GM19372 (cell line): ENCODE measurements around the gene UBE2V1.
"Not testable (repeated sequence)": the region's sequence is repeated elsewhere in the genome, so short reads cannot be mapped to it uniquely, and the experiment has no call there.

ENCODE experiments used
- ATAC-seq: cut with Tn5 transposase; IDR thresholded peaks from one replicate; pipeline ENCODE4 v1.9.1; 2021; ENCODE audit warnings: mild to moderate bottlenecking, low read depth, moderate library complexity; ENCODE audit not compliant: unreplicated experiment

UBE2V1 gene

GRCh38 chr20:50138120-50138478 lies 25.1 kb upstream of the UBE2V1 start:
- no peak for ATAC-seq

- not testable (repeated sequence) for ATAC-seq
These were observed 24.8 kb upstream of the UBE2V1 start for GRCh38 chr20:50137702-50138101.

- ATAC-seq = no peak
These were observed 24.1 kb upstream of the UBE2V1 start for GRCh38 chr20:50136822-50137599.

DNA sequence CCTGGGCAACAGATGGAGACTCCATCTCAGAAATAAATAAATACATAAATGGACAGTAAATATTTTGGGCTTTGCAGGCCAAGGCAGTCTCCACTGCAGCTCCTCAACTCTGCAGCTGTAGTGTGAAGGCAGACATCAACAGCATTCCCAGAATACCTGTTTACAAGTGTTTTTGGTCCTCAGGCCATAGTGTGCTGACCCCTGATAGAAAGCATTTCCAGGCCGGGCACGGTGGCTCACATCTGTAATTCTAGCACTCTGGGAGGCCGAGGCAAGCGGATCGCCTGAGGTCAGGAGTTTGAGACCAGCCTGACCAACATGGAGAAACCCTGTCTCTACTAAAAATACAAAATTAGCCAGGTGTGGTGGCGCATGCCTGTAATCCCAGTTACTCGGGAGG lies 22.2 kb upstream of the UBE2V1 start:
- ATAC-seq = not testable (repeated sequence)

GRCh38 chr20:50133474-50134217 lies 20.7 kb upstream of the UBE2V1 start:
- ATAC-seq = no peak

GRCh38 chr20:50133041-50133440 lies 20.1 kb upstream of the UBE2V1 start:
- no peak for ATAC-seq

DNA sequence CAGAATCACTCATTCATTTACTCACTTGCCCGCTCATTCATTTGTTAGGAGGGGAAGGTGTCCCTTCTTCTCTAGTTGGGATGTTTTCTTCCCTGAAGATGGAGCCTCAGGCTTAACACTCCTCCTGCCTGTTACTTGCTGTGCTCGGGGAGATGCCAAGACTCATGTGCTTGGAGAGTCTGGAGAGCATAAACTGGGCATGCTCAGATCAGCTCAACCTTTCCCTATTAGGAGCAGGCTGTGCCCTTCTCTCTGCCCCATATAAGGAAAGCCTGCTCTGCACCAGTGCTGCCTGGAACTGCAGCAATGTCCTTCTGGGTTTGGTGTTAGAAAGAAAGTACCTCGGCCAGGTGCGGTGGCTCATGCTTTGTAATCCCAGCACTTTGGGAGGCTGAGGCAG lies 18.0 kb upstream of the UBE2V1 start:
- no peak for ATAC-seq

GRCh38 chr20:50130356-50130723 lies 17.4 kb upstream of the UBE2V1 start:
- ATAC-seq = no peak

DNA sequence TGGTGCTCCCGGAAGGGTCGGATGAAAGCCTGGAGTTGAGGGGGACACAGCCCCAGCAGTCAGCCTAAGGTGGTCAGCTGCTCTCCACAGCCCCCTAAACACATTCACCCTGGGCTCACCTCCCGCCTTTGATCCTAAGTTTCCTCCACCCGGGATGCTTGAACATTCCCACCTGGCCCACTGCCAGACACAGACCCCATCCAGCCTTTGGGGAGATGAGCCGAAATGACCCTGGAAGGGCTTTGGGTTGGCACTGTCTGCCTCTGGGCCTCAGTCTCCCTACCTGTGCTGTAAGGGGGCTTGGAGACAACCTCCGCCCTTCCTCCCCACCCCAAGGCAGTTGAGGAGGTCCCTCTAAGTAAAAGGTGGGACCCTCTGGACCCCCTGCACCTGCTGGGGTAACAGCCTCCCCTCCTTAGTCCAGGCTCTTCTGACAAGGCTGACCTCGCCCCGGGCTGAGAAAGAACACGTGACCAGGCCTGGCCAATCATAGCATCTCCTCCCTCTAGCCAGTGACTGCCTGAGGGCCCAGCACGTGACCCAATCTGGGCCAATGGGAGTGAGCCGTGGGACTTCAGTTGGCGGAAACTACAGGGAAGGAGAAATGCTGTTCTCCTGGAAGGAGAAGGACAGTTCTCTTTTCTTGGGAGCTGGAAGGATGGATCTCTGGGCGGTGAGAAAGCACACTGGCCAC lies 16.9 kb upstream of the UBE2V1 start:
- ATAC-seq = no peak

DNA sequence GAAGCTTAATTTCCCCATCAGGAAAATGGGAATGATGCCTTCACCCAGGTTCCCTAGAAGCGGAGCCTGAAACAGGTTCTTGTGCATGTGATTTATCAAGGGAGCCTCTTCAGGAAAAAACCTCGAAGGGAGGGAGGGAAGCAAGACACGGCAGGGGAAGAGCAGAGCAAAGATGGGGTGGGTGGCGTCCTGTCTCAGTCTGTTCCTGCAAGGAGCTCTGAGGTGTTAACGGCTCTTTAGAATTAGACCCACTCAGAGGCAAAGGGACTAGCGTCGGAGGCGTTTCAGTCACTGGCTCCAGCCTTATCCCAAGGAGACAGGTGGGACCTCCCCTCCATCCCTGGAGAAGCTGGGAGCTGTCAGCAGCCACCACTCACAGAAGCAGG lies 15.6 kb upstream of the UBE2V1 start:
- no peak for ATAC-seq

- ATAC-seq = no peak
These were observed 14.9 kb upstream of the UBE2V1 start for GRCh38 chr20:50127587-50128519.

DNA sequence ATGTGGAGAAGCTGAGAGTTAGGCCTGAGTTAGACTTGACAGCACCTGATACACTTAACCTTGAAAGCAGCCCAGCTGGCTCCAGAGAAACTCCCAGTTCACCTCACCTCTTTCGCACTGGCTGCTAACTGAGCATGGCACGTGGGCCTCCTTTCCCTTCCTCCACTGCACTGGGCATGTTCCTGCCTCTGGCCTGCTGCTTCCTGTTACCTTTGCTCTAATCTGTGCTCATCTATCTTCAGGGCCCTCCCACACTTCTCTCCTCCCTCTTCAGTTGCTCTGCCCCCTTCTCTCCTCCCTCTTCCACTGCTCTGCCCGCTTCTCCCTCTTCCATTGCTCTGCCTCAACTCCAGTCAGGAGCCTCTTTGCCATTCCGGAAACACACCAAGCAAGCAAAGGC lies 13.7 kb upstream of the UBE2V1 start:
- ATAC-seq = no peak

- ATAC-seq = no peak
These were observed 12.3 kb upstream of the UBE2V1 start for GRCh38 chr20:50125279-50125678.

DNA sequence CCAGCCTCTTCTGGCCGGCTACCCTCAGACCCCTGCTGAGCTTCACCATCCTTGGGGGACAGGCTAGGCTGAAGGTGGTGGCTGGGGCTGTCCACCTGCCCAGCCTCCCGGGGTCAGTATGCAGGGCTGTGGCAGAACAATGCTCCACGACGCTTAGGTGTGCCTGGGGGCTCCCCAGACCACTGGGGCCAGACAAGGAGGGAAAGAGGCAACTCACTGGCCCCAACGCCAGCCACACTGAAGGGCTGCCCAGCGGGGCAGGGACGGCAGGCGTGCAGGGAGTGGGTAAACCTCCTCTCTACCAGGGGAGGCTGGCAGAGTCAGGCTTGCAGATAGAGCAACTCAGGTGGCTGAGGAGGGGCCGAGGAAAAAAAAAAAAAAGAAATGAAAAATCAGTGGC lies 11.5 kb upstream of the UBE2V1 start:
- ATAC-seq = no peak

DNA sequence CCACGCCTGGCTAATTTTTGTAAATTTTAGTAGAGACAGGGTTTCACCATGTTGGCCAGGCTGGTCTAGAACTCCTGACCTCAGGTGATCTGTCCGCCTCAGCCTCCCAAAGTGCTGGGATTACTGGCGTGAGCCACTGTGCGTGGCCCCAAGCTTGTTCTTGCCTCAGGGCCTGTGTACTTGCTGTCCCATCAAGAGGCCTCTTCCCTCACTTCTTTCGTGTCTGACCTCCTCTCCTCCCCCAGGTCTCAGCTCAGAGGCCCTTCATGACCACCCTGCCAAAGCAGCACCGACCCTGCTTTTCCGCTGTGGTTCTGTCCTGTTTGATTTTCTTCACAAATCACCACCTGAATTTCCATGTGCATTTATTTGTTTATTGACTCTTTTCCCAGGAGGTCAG lies 10.5 kb upstream of the UBE2V1 start:
- ATAC-seq = no peak

GRCh38 chr20:50122763-50123162 lies 9.8 kb upstream of the UBE2V1 start:
- ATAC-seq = no peak

DNA sequence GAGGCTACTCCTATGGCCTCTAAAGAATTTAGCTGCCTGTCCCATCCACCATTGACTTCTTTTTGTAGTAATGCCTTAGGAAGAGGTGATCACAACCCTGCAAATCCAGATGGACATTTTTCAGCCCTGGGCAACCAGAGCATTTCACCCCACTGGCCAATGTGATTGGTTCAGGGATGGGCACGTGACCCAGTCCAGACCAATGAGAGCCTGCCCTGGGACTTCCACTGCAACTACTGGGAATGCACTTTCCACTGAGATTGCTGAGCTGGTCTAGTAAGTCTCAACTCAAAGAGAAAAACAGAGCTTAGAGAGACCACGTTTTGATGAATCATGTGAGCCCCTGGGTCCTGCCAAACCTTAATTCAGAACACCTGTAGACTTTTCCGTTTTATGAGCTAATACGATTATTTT lies 8.9 kb upstream of the UBE2V1 start:
- ATAC-seq = no peak

DNA sequence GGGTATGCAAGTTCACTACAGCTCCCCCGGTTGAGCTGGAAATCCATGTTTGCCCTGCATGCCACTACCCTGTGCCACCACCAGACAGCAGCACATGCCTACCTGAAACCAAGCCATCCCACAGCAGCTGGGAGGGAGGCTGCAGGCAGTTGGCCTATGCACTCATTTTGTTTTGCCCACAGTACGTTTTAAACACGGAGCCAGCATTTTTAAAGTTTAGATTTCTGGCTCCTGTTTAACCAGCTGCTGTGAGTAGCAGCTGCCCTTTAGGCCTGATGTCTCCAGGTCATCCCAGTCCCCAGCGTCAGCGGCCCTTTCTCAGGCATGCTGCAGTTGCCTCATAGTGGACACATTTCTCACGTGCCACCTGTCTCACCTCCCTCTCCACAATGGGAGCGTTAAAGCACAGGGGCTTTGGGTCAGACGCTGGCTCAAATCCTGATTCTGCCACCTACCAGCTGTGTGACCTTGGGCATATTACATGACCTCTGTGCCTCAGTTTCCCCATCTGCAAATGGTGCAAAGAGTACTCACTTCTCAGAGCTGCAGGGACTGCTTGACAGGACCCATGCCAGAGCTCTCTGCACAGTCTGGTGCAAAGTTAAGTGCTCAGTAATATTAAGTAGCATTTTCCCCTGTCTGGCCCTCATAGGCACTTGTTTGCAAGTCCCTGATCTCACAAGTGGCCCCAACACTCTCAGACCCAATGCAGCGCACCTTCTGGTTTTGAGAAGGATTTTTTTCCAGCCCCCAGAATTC lies 8.2 kb upstream of the UBE2V1 start:
- ATAC-seq = no peak

- ATAC-seq = no peak
These were observed 5.3 kb upstream of the UBE2V1 start for GRCh38 chr20:50118203-50118602.
